ENCODE data around the gene WDR1.

DNA sequence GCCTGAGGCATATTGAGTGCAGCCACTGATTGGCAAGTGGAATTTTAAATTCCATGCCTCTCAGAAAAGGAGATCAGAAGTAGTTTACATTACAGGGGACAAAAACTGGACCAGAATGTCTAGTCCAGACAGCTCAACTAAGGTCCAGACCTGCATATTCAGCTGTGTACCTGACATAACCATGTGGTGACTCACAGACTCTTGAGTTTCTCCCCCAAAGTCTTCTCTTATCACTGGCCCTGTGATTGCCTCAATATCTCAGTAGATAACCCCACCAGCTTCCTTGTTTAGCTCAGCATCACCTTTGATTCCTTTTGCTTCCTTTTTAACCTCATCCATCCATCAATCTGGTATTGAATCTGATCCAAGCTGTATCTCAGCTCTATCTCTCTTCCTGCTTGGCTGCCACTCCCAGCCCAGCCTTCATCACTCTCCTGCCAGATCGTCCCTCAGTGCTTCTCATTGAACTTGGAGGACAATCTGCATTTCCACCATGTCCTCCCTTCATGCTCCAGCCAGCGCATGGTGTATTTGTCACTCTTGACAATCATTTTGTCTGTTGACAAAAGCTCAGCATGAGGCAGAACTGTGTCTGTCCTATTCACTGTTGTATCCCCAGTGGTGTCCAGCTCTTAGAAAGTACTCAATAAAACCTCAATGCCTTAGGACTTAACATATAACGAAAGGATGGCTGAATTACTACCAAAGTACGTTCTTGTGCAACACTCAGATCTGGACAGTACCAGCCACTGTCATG lies 67.5 kb downstream of the WDR1 start:
- no peak for TF ChIP-seq POLR2A (IDR thresholded peaks at IDR 0.05)
- TF ChIP-seq, protein P1, sequence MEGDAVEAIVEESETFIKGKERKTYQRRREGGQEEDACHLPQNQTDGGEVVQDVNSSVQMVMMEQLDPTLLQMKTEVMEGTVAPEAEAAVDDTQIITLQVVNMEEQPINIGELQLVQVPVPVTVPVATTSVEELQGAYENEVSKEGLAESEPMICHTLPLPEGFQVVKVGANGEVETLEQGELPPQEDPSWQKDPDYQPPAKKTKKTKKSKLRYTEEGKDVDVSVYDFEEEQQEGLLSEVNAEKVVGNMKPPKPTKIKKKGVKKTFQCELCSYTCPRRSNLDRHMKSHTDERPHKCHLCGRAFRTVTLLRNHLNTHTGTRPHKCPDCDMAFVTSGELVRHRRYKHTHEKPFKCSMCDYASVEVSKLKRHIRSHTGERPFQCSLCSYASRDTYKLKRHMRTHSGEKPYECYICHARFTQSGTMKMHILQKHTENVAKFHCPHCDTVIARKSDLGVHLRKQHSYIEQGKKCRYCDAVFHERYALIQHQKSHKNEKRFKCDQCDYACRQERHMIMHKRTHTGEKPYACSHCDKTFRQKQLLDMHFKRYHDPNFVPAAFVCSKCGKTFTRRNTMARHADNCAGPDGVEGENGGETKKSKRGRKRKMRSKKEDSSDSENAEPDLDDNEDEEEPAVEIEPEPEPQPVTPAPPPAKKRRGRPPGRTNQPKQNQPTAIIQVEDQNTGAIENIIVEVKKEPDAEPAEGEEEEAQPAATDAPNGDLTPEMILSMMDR (IDR thresholded peaks at IDR 0.05) = no peak
